IPS-18c (cell line): Measurements from ENCODE around the gene PLD6.

ENCODE experiments used
- H3K4me3 ChIP-seq: 2 replicates; pipeline ENCODE4 v1.7.0; 2013; ENCODE audit warnings: low read depth, mild to moderate bottlenecking, low read length, moderate library complexity; ENCODE audit not compliant: insufficient read depth
- H3K9me3 ChIP-seq: one replicate; pipeline ENCODE4 v1.6.1; 2013; ENCODE audit warnings: mild to moderate bottlenecking, low read length, moderate library complexity; ENCODE audit not compliant: control insufficient read depth, insufficient read depth

The PLD6 gene

DNA sequence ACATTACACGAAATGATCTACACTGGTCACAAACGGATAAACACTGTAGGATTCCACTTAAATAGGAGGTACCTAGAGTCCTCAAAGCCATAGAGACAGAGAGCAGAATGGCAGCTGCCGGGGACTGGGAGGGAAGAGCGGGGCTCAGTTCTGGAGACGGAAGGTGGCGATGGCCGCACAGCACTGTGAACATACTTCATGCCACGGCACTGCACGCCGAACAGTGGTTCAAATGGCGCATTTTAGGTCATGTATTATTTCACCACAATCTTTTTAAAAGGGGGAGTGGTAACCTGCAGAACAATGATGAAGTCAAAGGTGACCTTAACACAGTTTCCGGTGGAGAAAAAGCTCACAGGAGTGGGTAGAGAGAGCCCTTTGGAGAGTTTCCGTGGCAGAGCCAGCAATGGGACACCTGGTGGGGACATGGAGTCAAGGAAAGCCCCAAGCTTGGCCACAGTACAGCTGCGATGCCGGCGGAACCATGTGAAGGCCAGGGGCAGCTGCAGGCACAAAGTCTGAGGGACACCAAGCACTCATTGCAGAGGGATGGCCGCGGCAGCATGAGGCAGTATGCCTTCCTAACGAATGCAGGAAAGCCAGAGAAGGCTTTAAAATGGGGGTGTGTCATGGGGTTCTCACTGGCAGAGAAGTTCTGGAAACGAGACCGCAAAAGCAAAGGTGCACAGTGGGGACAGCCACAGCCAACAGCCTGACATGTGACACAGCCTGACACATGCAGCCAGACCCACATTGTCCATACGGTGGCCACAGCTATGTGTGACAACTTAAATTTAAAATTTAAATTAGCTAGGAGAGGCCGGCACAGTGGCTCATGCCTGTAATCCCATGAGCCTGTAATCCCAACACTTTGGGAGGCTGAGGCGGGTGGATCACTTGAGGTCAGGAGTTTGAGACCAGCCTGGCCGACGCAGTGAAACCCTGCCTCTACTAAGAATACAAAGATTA, 23.6 kb upstream of the PLD6 start:
- H3K9me3 ChIP-seq, result no peaks in the 10 kb centered on the region
- no peak overlapping the region for H3K4me3 ChIP-seq

DNA sequence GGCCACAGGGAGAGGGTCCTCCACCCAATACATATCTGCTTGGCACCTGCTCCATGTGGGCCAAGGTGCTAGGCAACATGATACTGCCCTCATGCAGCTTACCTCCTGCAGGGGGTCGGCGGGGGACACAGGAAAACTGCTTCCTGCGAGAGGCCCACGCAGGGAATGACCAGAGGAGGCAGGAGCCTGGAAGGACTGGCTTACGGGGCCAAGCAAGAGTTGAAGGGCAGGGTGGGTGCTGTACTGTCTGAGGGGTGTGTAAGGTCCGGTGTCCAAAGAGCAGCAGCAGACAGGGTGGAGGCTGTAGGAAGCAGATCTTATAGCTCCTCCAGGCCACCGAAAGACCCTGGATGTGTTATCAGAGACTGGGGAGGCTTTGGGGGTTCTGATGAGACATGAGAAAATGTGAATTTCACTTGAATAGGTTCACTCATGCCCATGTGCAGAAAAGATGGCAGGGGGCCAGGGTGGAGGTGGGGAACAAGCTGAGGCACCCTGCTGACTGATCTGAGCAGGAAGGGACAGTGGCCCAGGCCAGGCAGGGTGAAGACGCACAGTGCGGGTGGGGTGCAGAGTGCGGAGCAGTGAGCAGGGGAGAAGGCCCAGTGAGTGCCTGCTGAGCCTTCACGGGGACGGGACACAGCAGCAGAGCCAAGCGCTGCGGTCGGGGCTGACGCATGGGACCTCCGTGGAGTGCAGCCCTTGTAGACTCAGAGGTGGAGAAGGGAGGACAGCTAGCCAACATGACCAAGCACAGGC, 22.6 kb upstream of the PLD6 start:
- H3K4me3 ChIP-seq, result no peak overlapping the region
- no peaks in the 10 kb centered on the region for H3K9me3 ChIP-seq

DNA sequence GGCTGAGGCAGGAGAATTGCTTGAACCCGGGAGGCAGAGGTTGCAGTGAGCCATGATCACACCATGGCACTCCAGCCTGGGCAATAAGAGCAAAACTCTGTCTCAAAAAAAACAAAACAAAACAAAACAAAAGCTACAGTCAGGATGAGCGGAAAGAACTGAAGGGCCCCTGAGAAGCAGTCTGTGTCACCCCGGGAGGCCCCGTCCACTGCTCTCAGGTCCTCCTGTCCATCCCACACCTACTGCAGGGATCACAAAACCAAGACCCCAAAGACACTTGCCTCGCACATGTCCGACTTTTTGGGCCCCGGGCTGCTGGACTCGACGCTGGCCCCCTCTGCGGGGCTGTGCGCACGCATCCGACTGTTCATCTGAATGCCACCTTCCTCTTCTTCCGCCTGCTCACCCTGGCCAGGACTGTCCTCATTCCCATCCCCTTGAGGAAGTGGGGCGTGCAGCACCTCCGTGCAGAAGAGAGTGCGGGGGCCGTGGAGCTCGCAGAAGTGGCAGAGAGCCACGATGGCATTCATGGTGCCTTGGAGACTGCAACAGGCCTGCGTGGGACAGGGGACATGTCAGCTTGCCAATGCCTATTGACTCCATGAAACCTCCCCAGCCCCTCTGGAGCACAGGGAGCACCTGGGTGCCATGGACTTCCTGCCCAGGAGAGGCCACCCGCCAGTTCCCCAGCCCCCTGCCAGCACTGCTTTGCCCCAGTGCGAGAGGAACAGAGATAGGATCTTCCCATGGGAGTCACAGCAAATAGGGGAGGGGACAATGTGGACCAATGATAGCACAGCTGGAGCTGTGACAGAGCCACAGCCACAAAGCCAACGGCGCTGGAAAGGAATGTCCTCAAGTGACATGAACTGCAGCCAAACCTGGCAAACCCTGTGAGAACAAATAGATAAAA, 21.7 kb upstream of the PLD6 start:
- Histone ChIP-seq H3K4me3 (no peak overlapping the region), H3K9me3 (no peaks in the 10 kb centered on the region)

DNA sequence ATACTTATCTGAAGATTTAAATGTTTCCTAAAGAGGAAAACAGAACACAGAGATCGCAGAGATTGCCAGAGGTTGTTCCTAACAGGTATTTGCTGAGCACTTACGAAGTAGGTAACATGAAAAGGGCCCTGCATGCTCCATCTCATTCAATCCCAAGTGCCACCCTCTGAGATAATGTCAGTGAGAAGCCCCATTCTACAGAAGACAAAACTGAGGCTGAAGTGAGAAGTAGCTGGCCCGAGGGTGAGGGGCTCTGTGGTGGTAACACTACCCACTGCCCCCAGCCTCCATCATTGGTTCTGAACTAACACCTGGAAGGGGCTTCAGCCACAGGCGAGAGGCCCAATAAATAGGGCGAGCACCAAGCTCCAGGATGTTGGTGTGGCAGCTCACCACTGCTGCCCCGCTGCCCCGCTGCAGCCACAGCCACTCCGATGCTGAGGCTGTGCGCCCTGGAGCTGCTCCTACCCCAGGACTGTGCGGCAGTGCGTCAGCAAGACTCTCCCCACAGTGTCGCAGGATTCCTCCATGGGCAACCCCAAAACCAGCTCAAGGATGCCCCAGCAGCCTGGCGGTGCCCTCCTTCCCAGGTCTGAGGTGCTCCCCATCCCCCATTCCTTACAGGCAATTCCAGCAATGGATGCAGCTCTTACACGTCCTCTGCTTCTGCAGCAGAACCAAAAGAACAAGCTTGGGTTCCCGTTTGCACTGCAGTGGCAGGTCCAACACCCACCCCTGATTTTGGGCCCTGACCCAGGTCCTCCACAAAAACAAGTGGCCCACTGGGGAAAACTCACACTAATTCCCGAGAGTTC, 20.5 kb upstream of the PLD6 start:
- H3K9me3 ChIP-seq, result no peaks in the 10 kb centered on the region
- H3K4me3 ChIP-seq, result no peak overlapping the region

DNA sequence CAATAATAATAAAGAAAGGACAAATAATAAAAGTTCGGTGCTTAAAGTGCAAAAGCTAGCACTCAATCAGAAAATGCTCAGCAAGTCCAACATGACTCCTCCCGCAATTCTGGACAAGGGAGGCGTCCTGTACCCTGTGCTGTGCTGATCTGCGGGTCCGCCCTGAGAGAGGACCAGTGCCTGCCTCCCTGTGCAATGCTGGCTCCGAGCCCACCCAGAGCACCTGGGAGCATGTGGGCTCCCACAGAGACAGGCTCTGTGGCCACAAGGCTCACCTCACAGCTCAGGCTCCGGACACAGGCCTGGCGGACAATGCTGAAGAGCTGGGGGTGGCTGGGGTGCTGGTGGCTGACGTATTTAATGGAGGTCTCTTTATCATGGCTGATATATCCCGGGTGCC, 19.8 kb upstream of the PLD6 start:
- Histone ChIP-seq H3K4me3 (no peak overlapping the region), H3K9me3 (no peaks in the 10 kb centered on the region)

DNA sequence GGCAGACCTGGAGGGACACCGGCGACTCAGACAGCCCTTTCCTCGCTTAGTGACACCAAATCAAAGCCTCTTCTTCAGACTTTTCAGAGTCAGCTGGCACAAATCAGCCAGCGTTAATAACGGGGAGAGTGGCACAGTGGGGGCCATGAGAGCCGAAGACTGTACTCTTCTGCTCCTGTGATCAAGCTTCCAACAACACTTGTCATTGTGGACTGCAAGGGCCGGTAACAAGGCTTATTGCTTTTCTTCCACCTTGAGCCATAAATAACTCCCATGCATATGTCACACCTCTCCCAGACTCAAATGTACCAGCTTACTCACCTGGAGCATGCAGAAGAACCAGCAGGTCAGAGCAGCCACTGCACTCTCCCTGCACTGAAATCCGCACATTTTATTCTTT, 18.0 kb upstream of the PLD6 start:
- no peaks in the 10 kb centered on the region for H3K9me3 ChIP-seq

DNA sequence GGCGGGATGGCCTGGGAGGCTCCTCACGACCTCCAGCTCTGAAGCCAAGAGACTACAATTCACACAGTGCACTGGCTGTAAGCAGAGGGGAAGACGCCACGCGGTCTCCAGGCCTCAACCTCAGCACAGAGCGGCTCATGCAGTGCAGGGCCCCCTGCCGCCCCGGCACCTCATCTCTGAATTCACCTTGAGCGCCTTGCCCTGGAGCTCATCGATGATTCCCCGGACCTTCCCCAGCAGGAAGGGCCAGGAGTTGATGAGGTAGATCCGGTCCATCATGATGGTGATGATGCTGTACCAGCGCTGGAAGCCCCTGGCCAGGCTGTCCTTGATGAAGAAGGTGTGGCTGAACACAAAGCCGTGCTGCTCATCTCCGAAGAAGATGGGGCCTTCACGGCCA, 17.6 kb upstream of the PLD6 start:
- Histone ChIP-seq H3K9me3 (no peaks in the 10 kb centered on the region), H3K4me3 (no peak overlapping the region)

More for the DNA sequence above, 18.0 kb upstream of the PLD6 start:
- H3K4me3 ChIP-seq, result no peak overlapping the region

DNA sequence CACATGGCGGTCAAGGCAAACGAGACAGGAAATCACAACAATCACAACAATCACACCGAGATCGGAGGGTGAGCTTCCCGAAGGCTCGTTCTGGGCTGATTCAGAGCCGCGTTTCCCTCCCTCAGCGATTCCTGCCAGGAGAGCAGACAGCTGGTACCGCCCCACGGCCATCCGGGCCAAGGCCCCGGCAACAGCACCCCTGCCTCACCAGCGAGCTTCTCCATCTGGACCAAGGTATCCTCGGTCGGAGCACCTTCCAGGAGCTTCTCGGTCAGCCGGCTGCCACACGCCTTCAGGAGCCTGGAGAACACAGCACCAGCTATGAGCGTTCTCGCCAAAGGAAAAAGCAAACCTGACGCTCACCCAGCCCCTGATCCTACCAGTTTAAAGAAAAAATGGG, 15.2 kb upstream of the PLD6 start:
- H3K4me3 ChIP-seq, result no peak overlapping the region
- no peaks in the 10 kb centered on the region for H3K9me3 ChIP-seq

DNA sequence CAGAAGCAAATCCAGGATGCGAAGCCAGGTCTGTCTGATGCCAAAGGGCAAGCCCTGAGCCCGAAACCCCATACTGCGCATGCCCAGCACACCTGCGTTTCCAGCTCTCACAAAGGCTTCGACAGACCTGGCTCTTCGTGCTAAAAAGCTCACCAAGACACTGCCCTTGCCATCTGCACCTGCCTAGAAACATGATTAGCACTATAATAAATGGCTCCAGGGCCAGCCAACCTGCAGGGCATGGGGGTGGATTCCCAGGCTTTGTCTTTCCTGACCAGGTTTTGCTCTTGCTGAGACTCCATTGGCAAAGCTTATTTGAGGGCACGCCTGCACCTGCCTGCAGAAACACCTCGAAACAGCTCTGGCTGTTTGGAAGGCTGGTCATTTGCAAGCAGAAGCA, 14.4 kb upstream of the PLD6 start:
- no peak overlapping the region for H3K4me3 ChIP-seq

DNA sequence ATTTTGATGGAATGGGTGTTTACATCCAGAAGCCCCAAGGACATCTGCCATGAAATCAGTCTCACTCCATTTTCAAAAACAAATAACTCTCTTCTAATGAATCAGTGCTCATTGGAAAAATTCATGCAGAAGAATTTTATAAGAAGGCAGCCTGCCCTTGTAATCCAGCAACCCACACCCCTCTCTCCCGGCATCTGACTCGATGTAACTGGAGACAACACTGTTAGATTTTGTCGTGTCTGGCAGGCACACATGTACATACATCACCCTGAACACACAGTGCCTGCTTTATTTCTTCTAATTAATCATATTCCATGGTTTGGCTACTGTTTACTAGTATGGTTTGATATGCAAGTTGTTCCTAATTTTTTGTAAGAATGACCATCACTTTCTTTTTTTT, 11.9 kb upstream of the PLD6 start:
- Histone ChIP-seq H3K4me3 (no peak overlapping the region), H3K9me3 (no peaks in the 10 kb centered on the region)

More for the DNA sequence above, 14.4 kb upstream of the PLD6 start:
- H3K9me3 ChIP-seq, result no peaks in the 10 kb centered on the region

DNA sequence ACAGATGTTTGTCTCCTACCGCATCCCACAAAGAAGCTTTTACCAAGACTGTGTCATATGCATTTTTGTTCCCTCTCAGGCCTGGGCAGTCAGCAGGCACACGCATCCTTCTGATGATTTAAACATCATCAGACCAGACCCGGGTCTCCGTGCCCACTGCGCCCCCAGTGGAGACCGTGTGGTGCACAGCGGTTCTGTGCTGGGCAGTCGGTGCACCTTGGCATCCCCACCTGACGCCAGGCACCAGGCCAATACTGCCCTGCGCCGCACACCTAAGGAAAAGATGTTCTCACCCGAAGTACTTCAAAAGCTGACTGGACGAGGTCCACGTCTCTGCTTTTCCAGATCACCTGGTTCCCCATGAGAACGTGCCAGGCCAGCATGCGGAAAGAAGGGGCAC, 10.6 kb upstream of the PLD6 start:
- Histone ChIP-seq H3K4me3 (no peak overlapping the region), H3K9me3 (no peaks in the 10 kb centered on the region)

DNA sequence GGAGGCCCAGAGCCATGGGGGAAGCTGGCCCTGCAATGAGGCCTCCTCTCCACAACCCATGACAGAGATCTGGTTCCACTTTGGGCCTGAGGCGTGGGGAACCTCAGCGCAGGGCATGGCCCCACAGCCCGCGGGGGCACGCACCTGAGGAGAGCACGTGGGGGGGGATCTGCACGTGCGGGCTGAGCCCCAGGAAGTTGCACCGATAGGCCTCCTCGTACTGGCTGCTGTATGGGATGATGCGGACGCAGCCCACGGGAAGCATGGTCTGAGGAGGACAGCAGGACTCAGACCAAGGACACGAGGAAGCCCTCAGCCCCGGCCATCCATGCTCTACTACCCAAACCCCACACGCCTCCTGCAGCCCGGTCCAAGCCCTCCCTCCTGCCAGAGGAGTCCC, 10.1 kb upstream of the PLD6 start:
- no peak overlapping the region for H3K4me3 ChIP-seq
- no peaks in the 10 kb centered on the region for H3K9me3 ChIP-seq

DNA sequence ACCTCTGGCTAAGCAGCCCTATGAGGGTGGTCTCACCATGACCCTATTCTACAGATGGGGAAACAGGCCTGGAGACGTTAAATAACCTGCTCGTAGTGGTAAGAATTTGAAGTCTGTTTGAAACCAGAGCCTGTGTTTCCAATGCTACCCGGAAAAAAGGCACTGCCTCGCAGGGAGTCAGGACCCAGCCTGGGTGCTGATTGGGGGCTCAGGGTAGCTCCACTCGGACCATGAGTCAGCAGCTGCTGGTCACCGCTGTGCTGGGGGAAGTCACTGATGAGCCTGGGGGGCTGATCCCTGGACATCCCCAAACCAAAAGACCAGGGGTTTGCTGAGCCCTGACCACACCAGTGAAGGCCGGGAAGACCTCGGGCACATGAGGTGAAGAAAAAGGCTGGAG, 9.4 kb upstream of the PLD6 start:
- Histone ChIP-seq H3K4me3 (no peak overlapping the region), H3K9me3 (no peaks in the 10 kb centered on the region)

DNA sequence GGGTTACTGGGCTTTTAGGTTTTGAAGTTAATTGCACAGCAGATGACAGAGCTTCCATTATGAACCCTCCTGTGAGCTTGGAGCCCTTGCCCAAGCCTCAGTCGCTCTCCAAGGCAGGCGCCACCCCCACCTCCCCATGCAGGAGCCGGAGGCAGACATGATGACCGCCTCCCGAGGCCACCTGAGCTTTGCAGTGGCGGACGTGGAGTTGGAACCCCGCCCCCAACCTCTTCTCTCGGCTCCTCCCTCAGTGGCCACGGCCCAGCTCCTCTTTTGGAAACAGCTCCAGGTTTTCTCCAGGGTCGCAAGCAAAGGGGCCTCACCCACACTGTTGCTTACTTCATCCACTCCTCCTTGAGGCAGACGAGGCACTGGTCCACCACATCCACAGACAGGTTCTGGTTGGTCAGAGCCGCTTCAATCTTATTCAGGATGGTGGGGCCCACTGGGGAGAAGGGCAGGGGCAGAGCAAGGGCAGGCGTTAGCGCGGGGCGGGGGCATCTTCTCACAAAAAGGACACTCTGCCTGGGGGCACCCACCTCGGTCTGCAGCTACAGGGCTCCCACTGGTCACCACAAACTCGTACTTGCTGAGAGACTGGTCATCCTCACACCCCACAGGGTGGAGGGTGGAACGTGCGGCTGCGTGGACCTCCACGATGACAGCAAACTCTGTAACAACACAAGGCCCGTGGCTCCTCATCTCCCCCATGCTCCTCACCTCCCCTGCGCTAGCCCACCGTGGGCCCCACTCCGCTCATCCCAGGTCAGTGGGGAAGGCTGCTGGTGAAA, 8.7 kb upstream of the PLD6 start:
- no peaks in the 10 kb centered on the region for H3K9me3 ChIP-seq

DNA sequence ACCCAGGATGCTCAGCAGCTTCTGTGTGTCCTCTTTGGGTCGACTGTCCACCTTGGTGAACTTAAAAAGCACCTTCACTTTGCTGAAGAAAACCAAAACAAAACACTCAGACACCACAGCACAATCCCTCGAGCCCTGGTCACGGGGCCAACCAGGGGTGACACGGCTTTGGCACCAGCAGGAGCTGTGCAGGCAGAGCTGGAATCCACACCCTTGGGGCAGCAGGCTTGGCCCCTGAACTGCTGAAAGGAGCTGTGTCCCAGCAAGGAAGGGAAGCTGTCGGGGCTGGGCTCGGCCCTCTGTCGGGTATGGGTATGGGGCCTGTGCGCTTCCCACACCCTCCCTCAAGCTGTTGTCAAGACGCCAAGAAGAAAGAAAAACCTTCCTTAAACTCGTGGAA, 7.6 kb upstream of the PLD6 start:
- H3K4me3 ChIP-seq, result no peak overlapping the region
- no peaks in the 10 kb centered on the region for H3K9me3 ChIP-seq

More for the DNA sequence above, 8.7 kb upstream of the PLD6 start:
- no peak overlapping the region for H3K4me3 ChIP-seq

DNA sequence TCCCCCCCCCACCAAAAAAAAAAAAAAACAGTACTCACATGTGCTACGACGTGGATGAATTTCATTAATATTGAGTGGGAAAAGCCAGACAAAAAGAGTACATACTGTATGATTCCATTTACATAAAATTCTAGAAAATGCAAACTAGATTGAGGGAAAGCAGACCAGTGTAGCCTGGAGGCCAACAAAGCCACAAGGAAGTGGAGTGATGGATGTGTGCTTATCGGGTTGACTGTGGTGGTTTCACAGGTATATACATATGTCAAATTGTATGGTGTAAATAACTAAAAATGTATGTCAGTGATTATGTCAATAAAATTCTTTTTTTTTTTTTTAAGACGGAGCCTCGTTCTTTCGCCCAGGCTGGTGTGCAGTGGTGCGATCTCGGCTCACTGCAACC, 1.9 kb upstream of the PLD6 start:
- no peak overlapping the region for H3K4me3 ChIP-seq
- no peaks in the 10 kb centered on the region for H3K9me3 ChIP-seq
